SK-N-SH (cell line): ENCODE measurements around the gene LRP1-AS.

Experiments used
- CTCF ChIP-seq: fragments of 200-600 bp; sonication (generic); IDR thresholded peaks from 2 replicates; pipeline ENCODE4 v1.6.1; 2017; ENCODE audit warnings: antibody characterized with exemption, mild to moderate bottlenecking, moderate library complexity
- EP300 ChIP-seq, 2 experiments: IDR thresholded peaks; 2 replicates each; pipeline versions ENCODE4 v1.4.0 to v1.6.1; 2012; ENCODE audit warnings: borderline replicate concordance in 1 of 2, low read depth in 1 of 2, low read length in 1 of 2
- FOXM1 ChIP-seq: IDR thresholded peaks from 2 replicates; pipeline ENCODE4 v1.4.0; 2012; ENCODE audit warnings: low read depth, mild to moderate bottlenecking
- RXRA ChIP-seq: IDR thresholded peaks from 2 replicates; pipeline ENCODE4 v1.4.0; 2012; ENCODE audit warnings: low read depth, mild to moderate bottlenecking, borderline replicate concordance
- TAF1 ChIP-seq: IDR thresholded peaks from 2 replicates; pipeline ENCODE4 v1.6.1; 2012; ENCODE audit warnings: low read depth, mild to moderate bottlenecking, low read length, moderate library complexity, borderline replicate concordance
- TCF12 ChIP-seq: IDR thresholded peaks from 2 replicates; pipeline ENCODE4 v1.4.0; 2012

- TF ChIP-seq TAF1 (no peak), CTCF (no peak), EP300 (IDR thresholded peaks at IDR 0.05; ENCODE audit: borderline replicate concordance in 1 of 2, low read depth in 1 of 2, low read length in 1 of 2) (no peak), FOXM1 (no peak), TCF12 (no peak), RXRA (no peak)
Measured at GRCh38 chr12:57190037-57190436, 42.6 kb upstream of the LRP1-AS start.
